Measurements from ENCODE around the gene MAPKAP1.
"Not testable (repeated sequence)": the region's sequence is repeated elsewhere in the genome, so short reads cannot be mapped to it uniquely, and the experiment has no call there.

The MAPKAP1 gene

DNA sequence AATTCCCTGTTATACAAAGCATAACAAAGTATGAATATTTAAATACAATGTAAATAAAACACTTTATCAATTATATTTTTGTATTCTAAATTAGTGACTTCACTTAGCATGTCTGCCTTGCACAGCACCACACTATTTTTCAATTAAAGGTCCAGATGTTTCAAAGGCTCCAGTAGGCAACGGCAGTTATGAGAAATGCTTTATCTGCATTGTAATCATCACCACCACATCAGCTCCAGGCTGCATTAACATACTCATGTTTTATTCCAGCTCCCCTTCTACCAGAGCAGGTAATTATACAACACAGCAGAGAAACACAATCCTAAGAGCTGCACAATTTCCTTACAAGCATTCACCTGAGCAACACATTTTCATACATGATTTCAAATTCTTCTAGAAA, 102.8 kb downstream of the MAPKAP1 start:
- DNase-seq (ENCODE audit: low spot score): no peak

DNA sequence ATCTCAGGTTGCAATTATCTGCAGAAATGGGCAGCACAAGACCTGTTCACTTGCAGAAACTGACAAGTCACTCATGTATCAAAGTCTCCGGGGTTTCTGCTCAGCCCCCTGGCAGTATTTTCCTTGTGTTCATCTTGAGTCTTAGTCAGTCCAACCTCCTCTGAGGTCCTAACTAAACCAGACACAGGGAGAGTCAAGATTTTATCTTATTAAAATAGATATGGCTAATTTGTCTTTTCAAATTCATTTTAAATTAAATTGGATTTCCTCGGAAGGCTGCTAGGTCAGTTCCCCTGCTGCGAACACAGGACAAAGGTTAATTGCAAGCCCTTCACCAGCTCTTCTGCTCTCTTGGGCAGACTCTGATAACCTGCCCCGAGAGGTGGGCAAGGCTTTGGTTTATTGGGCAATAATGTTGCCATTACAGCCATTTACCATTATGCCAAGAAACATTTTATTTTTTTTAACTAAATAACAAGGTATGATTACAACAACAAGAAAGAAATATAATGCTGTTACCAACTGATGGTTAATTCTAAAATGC, 103.5 kb downstream of the MAPKAP1 start:
- DNase-seq (ENCODE audit: low spot score): no peak

DNA sequence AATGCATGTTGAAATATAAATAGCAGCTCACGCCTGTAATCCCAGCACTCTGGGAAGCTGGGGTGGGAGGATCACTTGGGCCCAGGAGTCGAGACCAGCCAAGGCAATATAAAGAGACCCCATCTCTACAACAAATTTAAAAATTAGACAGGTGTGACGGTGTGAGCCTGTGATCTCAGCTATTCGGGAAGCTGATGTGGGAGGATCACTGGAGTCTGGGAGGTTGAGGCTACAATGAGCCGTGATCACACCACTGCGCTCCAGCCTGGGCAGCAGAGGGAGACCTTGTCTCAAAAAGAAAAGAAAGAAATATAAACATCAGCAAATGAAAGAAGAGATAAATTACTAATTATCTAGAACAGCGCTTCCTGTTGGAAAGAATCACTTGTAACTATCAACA, 105.0 kb downstream of the MAPKAP1 start:
- DNase-seq (ENCODE audit: low spot score): no peak

DNA sequence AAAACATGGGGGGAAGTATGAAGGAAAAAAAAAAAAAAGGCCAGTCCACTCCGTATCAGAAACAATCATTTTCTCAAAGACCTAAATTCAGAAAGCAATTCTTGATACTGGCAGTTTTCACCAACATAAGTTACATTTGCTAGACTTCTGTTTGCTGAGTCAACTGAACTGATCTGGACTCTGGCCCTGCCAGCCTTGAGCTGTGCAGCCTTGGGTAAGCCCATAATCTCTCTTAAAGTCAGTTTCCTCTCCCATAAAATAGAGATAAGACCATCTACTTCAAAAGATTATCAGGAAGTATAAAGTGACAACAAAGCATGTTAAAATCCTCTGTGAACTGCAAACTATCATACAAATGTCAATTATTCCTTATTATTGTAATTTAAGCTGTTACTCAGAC, 106.8 kb downstream of the MAPKAP1 start:
- no peak for DNase-seq (ENCODE audit: low spot score)

DNA sequence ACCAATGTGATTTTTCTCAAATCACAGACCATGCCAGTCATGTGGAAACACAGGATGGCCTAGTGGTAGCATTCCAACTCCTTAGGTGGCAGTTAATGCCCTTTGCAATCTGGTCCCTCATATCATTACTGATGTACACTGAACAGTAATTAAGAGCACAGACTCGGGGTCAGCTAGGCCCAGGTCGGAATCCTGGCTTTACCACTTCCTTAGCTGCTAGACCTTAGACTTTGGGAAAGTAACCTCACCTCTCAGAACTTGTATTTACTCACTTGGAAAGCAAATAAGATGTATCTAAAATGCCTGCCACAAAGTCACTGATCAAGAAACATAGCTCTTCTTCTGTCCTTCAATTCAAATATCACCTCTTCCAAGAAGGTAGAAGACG, 112.8 kb downstream of the MAPKAP1 start:
- no peak for DNase-seq (ENCODE audit: low spot score)

DNA sequence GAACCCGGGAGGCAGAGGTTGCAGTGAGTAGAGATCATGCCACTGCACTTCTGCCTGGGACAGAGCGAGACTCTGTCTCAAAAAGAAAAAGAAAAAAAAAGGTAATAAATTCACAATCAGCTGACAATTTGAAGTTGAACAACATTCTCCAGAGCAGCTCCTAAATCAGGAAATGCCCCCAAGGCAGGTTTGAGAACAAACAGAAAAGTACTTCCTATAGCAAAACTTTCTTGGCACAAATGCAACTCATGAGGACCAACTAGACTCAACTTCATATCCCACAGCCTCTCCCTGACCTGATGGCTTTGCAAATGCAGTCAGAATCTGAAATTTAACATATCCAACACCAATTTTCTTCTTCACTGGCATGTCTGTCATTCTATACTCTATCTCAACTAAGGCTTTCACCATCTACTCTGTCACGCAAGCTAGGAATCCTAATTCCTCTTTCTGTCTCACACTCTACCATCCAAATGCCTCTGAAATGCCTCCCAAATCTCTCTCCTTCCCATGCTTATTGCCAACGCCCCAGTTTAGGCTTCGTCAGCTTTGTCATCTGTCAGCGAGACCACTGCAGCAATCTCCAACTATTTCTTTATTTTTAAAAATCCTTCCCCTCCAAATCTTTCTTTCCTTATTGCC, 113.3 kb downstream of the MAPKAP1 start:
- no peak for DNase-seq (ENCODE audit: low spot score)

DNA sequence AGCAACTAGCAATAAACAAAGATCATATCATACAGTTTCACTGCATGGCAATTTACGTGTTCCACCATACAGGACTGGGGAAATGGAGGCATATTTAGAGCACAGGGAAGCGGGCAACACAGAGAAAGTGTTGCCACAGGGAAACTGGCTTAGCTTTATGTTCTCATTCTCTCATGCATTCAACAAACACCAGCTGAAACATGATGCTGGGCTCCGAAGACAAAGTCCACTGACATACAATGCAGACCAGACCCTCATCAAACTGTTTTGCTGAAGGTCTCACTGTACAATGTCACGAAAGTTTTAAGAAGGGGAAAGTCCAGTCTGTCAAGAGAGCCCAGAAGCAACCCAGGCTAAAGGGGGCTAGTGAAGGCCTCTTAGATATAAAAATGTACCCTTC, 115.1 kb downstream of the MAPKAP1 start:
- DNase-seq (ENCODE audit: low spot score): no peak

GRCh38 chr9:125591245-125591644, 115.8 kb downstream of the MAPKAP1 start:
- no peak for DNase-seq (ENCODE audit: low spot score)

GRCh38 chr9:125589287-125589686, 117.7 kb downstream of the MAPKAP1 start:
- DNase-seq (ENCODE audit: low spot score): no peak

- DNase-seq (ENCODE audit: low spot score): no peak
Observed at GRCh38 chr9:125587819-125588460, 119.1 kb downstream of the MAPKAP1 start.

- no peak for DNase-seq (ENCODE audit: low spot score)
Observed at GRCh38 chr9:125586172-125586511, 120.9 kb downstream of the MAPKAP1 start.

GRCh38 chr9:125585503-125586171, 121.4 kb downstream of the MAPKAP1 start:
- DNase-seq (ENCODE audit: low spot score): no peak

DNA sequence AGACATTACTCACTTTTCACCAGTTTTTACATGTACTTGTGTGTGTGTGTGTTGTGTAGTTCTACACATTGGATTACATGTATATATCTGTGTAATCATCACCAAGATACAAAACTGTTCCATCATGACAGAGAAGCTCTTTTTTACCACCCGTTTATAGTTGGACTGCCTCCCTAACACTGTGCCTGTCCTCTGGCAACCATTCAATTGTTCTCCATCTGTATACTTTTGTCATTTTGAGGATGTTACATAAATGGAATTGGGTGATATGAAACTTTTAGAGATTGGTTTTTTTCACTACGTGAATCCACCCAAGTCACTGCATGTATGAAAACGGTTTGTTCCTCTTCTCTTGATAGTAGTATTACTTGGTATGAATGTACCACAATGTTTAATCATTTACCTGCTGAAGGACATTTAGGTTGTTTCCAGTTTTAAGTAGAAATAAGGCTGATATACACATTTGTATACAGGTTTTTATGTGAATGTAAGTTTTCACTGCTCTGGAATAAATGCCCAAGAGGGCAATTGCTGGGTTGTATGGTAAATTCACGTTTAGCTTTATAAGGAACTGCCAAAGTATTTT, 126.2 kb downstream of the MAPKAP1 start:
- DNase-seq (ENCODE audit: low spot score): no peak

GRCh38 chr9:125579030-125579932, 127.7 kb downstream of the MAPKAP1 start:
- DNase-seq (ENCODE audit: low spot score): no peak

DNA sequence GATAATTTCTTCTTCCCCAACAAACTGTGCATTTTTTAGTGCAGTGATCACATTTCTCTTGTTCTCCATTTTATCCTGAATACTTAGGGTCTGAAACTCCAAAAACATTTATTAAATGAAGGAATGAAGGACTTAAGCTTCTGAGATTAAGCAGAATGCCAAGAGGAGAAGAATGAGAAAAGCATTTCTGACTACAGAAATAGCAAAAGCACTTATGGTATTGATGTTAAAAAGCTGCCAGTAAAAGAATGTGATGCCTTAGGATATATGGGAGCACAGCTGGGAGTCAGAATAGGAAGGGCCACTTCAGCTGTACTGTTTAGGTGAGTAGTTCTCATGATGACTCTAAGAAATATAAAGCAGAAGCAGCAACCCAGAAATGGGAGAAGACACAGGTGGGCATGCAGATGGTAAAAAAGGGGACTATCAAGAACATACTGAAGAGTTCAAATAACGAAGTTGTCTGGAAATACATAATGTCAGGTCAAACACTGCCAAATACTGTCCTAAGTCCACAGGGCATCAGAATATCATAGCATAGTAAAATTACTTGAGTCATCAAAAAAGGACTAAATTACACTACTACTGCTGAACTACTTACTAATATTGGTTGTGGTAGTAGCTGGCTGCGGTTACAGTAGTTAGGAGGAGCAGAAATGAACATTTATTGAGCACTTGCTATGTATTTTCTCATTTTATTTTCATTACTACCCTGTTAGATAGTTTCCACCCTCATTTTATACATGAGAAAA, 132.7 kb downstream of the MAPKAP1 start:
- no peak for DNase-seq (ENCODE audit: low spot score)

DNA sequence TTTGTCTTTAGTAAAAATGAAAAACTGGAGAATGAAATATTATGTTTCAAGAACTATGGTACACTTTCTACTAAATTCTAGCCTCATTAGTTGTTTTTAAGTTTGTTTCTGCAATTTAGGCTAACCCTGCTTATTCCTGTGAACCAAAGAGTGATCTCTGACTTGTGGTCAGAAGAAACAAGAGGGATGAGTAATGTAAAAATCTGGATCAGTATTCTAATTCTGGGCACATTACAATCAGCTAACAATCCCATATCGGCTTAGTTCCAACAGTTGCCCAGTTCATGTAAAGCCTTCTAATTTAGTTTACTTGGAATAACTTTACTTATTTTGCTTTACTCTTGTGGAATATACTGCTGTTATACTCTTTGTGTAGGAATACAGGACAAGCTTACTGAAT, 134.5 kb downstream of the MAPKAP1 start:
- not testable (repeated sequence) for DNase-seq (ENCODE audit: low spot score)

- DNase-seq (ENCODE audit: low spot score): not testable (repeated sequence)
Observed at GRCh38 chr9:125571824-125572223, 135.2 kb downstream of the MAPKAP1 start.

- DNase-seq (ENCODE audit: low spot score): no peak
Observed at GRCh38 chr9:125570246-125570645, 136.8 kb downstream of the MAPKAP1 start.

- DNase-seq (ENCODE audit: low spot score): no peak
Observed at GRCh38 chr9:125568621-125569020, 138.4 kb downstream of the MAPKAP1 start.

DNA sequence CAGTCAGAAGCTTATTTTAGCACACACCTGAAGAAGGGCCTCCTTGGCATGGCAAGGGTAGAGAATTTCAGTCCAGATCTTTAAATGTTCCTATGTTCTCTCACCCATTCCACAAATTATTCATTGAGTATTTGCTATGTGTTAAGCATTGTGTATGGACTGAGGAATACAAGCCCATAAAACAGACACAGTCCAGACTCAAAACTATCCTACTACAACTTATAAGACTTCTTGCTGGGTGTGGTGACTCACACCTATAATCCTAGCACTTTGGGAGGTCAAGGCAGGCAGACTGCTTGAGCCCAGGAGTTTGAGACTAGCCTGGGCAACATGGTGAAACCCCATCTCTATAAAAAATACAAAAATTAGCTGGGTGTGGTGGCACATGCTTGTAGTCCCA, 141.0 kb downstream of the MAPKAP1 start:
- DNase-seq (ENCODE audit: low spot score): not testable (repeated sequence)

DNA sequence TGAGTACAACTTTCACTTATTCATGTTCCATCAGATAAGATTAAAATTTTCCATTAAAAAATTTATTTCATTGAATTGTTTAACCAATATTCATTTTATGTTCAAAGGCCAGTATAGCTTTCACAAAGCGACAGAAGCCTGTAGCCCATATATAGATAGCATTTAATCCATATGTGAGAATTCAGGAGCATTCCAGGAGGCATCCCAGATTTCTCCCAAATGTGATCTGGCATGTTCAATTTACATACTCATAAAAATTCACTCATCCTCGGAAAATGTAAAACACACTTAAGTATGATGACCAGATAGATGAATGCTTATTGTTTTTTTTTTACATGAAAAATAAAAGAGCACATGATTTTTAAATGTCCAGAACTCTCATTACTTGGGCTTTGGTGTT, 141.9 kb downstream of the MAPKAP1 start:
- no peak for DNase-seq (ENCODE audit: low spot score)
